GF-D8 (cell line): ENCODE measurements around the gene METTL2A.
"Not testable (repeated sequence)": the region's sequence is repeated elsewhere in the genome, so short reads cannot be mapped to it uniquely, and the experiment has no call there.

Experiments used
- DNase-seq: peaks from one replicate; lab custom pipeline; 2025; lab: John Stamatoyannopoulos, UW

METTL2A gene

GRCh38 chr17:62471380-62471880 lies 47.7 kb downstream of the METTL2A start:
- DNase-seq, result not testable (repeated sequence)

- DNase-seq, result not testable (repeated sequence)
Observed at GRCh38 chr17:62473030-62473982, 49.6 kb downstream of the METTL2A start.

GRCh38 chr17:62477111-62477510 lies 53.4 kb downstream of the METTL2A start:
- not testable (repeated sequence) for DNase-seq

- DNase-seq, result not testable (repeated sequence)
Observed at GRCh38 chr17:62477718-62478408, 54.2 kb downstream of the METTL2A start.

GRCh38 chr17:62478424-62478879 lies 54.8 kb downstream of the METTL2A start, which contains the start of gene TLK2:
Gene TLK2 (plus strand): TSS chr17:62478825. CDS start chr17:62481126, 2,301 bp downstream.
- peak; percentile 43 for DNase-seq

- DNase-seq, result not testable (repeated sequence)
Observed at GRCh38 chr17:62478880-62479638, 55.4 kb downstream of the METTL2A start.

- not testable (repeated sequence) for DNase-seq
Observed at GRCh38 chr17:62479639-62480258, 56.1 kb downstream of the METTL2A start.

- DNase-seq, result not testable (repeated sequence)
Observed at GRCh38 chr17:62482553-62482952, 58.9 kb downstream of the METTL2A start.

GRCh38 chr17:62490990-62491389 lies 67.3 kb downstream of the METTL2A start:
- not testable (repeated sequence) for DNase-seq

- DNase-seq, result not testable (repeated sequence)
Observed at GRCh38 chr17:62493049-62493655, 69.5 kb downstream of the METTL2A start.

GRCh38 chr17:62494073-62494472 lies 70.4 kb downstream of the METTL2A start:
- not testable (repeated sequence) for DNase-seq

- not testable (repeated sequence) for DNase-seq
Observed at GRCh38 chr17:62496344-62496743, 72.6 kb downstream of the METTL2A start.

- not testable (repeated sequence) for DNase-seq
Observed at GRCh38 chr17:62498796-62499195, 75.1 kb downstream of the METTL2A start.
